Endothelial cell of umbilical vein (primary cell): Measurements from ENCODE around the gene ABCC11. TPM values are rescaled to one million over a fixed set of nuclear protein-coding genes. Genes with fewer than 3 reads are reported as not detected.

Experiments
- BruUV-seq: library from RNA; stranded (reverse); fragments of 400-500 nt; replicated peaks from 2 replicates; lab custom pipeline; 2021; lab: Mats Ljungman, UMichigan
- CTCF ChIA-PET: fragments of 300-600, 350-600 bp; sonication (Branson Sonifier 250); formaldehyde crosslinking; loops from one replicate; lab custom pipeline; 2021; ENCODE audit warnings: antibody characterized with exemption, inconsistent platforms; lab: Charles Lee
- POLR2A ChIA-PET: fragments of 300-600, 350-600 bp; sonication (Branson Sonifier 250); formaldehyde crosslinking; loops from one replicate; lab custom pipeline; 2021; ENCODE audit warnings: antibody characterized with exemption, inconsistent platforms; lab: Charles Lee
- DNase-seq: peaks from one replicate; pipeline ENCODE4 v3.0.0-alpha.2; 2011; ENCODE audit warnings: low read depth, low spot score
- FAIRE-seq: peaks from 2 replicates; lab custom pipeline; 2011; peaks lifted over from hg19 to GRCh38; lab: Jason Lieb, UNC
- H2AFZ ChIP-seq: 2 replicates; pipeline ENCODE4 v1.6.0; 2012; ENCODE audit warnings: low read depth, low read length, control low read depth, inconsistent platforms
- H3K27ac ChIP-seq: 2 replicates; pipeline ENCODE4 v1.5.1; 2011; ENCODE audit warnings: low read depth, mild to moderate bottlenecking, control low read depth, low read length, moderate library complexity; ENCODE audit not compliant: insufficient read depth
- H3K27me3 ChIP-seq, 2 experiments: 2 replicates each; pipeline versions ENCODE4 v1.6.0 to v1.6.1; 2011; ENCODE audit warnings: low read length in 2 of 2, mixed read lengths in 1 of 2; ENCODE audit not compliant: control insufficient read depth in 2 of 2, insufficient read depth in 2 of 2
- H3K36me3 ChIP-seq, 2 experiments: 2 replicates in 1 of 2; 3 replicates in 1 of 2; pipeline ENCODE4 v1.5.1; 2011; ENCODE audit warnings: low read length in 2 of 2, mild to moderate bottlenecking in 1 of 2, moderate library complexity in 1 of 2; ENCODE audit not compliant: control insufficient read depth in 2 of 2, insufficient read depth in 2 of 2; ENCODE audit errors: extremely low read depth in 1 of 2
- H3K4me1 ChIP-seq: 3 replicates; pipeline ENCODE4 v1.5.1; 2011; ENCODE audit warnings: mild to moderate bottlenecking, low read length; ENCODE audit not compliant: control insufficient read depth, insufficient read depth; ENCODE audit errors: extremely low read depth
- H3K4me2 ChIP-seq: 2 replicates; pipeline ENCODE4 v1.6.1; 2011; ENCODE audit warnings: low read length, control low read depth, mixed read lengths; ENCODE audit not compliant: insufficient read depth
- H3K4me3 ChIP-seq, 3 experiments: fragments of 200-600 bp in 1 of 3; sonication (generic), shearing (Covaris generic) in 1 of 3; replicated peaks in 1 of 3; 2 replicates each; pipeline ENCODE4 v1.5.1; 2011 to 2016; ENCODE audit warnings: control low read depth in 3 of 3, low read length in 3 of 3, mild to moderate bottlenecking in 2 of 3, inconsistent platforms in 1 of 3, low read depth in 1 of 3, moderate library complexity in 1 of 3; ENCODE audit not compliant: insufficient read depth in 1 of 3
- H3K79me2 ChIP-seq: 2 replicates; pipeline ENCODE4 v1.6.0; 2012; ENCODE audit warnings: low read length, inconsistent platforms; ENCODE audit not compliant: control insufficient read depth, insufficient read depth
- H3K9ac ChIP-seq: replicated peaks from 2 replicates; pipeline ENCODE3; 2011; ENCODE audit warnings: low read length, control low read depth; ENCODE audit not compliant: insufficient read depth; ENCODE audit errors: extremely low read depth
- H3K9me1 ChIP-seq: replicated peaks from 3 replicates; pipeline ENCODE4 v1.6.0; 2011; ENCODE audit warnings: mild to moderate bottlenecking, low read length; ENCODE audit not compliant: control insufficient read depth, insufficient read depth; ENCODE audit errors: extremely low read depth
- H3K9me3 ChIP-seq: replicated peaks from 2 replicates; pipeline ENCODE4 v1.5.1; 2012; ENCODE audit warnings: low read length, inconsistent platforms; ENCODE audit not compliant: control insufficient read depth, insufficient read depth
- H4K20me1 ChIP-seq: replicated peaks from 2 replicates; pipeline ENCODE3; 2011; ENCODE audit warnings: mild to moderate bottlenecking, low read length; ENCODE audit not compliant: control insufficient read depth, insufficient read depth; ENCODE audit errors: extremely low read depth
- CTCF ChIP-seq, 2 donors: IDR thresholded peaks; 1 replicate in 1 of 2; 2 replicates in 1 of 2; pipeline ENCODE4 v1.5.1; 2011; ENCODE audit warnings: low read length in 2 of 2, mild to moderate bottlenecking in 2 of 2, moderate library complexity in 2 of 2, control low read depth in 1 of 2, inconsistent platforms in 1 of 2, low read depth in 1 of 2; ENCODE audit not compliant: insufficient read depth in 1 of 2; ENCODE audit errors: extremely low read depth in 1 of 2
- EZH2 ChIP-seq: IDR thresholded peaks from 2 replicates; pipeline ENCODE4 v1.6.1; 2012; ENCODE audit warnings: borderline replicate concordance, low read depth, mild to moderate bottlenecking, moderate library complexity, low read length, inconsistent platforms; ENCODE audit not compliant: severe bottlenecking
- FOS ChIP-seq: IDR thresholded peaks from 2 replicates; pipeline ENCODE4 v1.6.1; 2011; ENCODE audit warnings: mild to moderate bottlenecking, low read length, moderate library complexity, borderline replicate concordance; ENCODE audit not compliant: insufficient read depth
- GATA2 ChIP-seq: IDR thresholded peaks from 2 replicates; pipeline ENCODE4 v1.7.0; 2011; ENCODE audit warnings: low read depth, mild to moderate bottlenecking, moderate library complexity, mixed read lengths, low read length; ENCODE audit not compliant: insufficient read length, insufficient read depth
- JUN ChIP-seq: IDR thresholded peaks from 2 replicates; pipeline ENCODE4 v1.6.1; 2011; ENCODE audit warnings: borderline replicate concordance, low read depth; ENCODE audit not compliant: insufficient read length, insufficient read depth
- MAX ChIP-seq: IDR thresholded peaks from 2 replicates; pipeline ENCODE4 v1.6.1; 2011; ENCODE audit not compliant: insufficient read depth, insufficient read length
- MYC ChIP-seq: IDR thresholded peaks from one replicate; pipeline ENCODE4 v1.6.1; 2011; ENCODE audit warnings: mild to moderate bottlenecking, low read depth, low read length
- POLR2A ChIP-seq: IDR thresholded peaks from 2 replicates; pipeline ENCODE4 v1.6.1; 2012; ENCODE audit warnings: low read depth, mild to moderate bottlenecking, control low read depth, low read length
- POLR2AphosphoS5 ChIP-seq: IDR thresholded peaks from 2 replicates; pipeline ENCODE4 v1.6.1; 2012; ENCODE audit warnings: low read depth, mild to moderate bottlenecking, control low read depth, low read length, moderate library complexity; ENCODE audit not compliant: insufficient read depth
- dilution Hi-C: fragments of 300-500 bp; cut with MboI; formaldehyde crosslinking; loops from one replicate; pipeline ENCODE4 v1.15.0; 2019; ENCODE audit warnings: low sequenced_read_pairs; ENCODE audit not compliant: extremely low pct_ligation_motif_present
- intact Hi-C: fragments of 100-400 bp; cut with micrococcal nuclease; formaldehyde crosslinking; loops from one replicate; pipeline ENCODE4 v1.10.0; 2022
- polyA plus RNA-seq, 4 experiments: library from polyadenylated mRNA; depleted of rRNA in 3 of 4; stranded (reverse) in 3 of 4; unstranded in 1 of 4; fragments of >200 nt; gene quantifications; 2 replicates each; pipeline versions ENCODE4 v1.2.1 to v1.2.3, GENCODE V29; 2011 to 2012; ENCODE audit warnings: missing spikeins in 1 of 4
- total RNA-seq: library from RNA; stranded (reverse); gene quantifications from 2 replicates; pipeline ENCODE4 v1.2.3, GENCODE V29; 2021

The ABCC11 gene
- total and polyA plus RNA-seq, 2 donors (not counting 3 experiments of a cell fraction or from before 2014, with no cell fraction given), result 0.08 TPM; not detected in 1

GRCh38 chr16:48137822-48138221 is 109.5 kb downstream of the ABCC11 start:
- CTCF ChIA-PET, result interaction anchor here (1.7 kb wide), 1 partner anchor 15 kb away, joined by 5 read pairs; no protein-coding TSS in a partner anchor
- intact Hi-C loops, result no loop called here
- no TSS peak for BruUV-seq

More at GRCh38 chr16:48137822-48138221, 109.5 kb downstream of the ABCC11 start:
- H4K20me1 ChIP-seq, result no peaks in the 10 kb centered on the region
- no peak overlapping the region for H2AFZ ChIP-seq
- no peaks in the 10 kb centered on the region for H3K4me1 ChIP-seq
- H3K36me3 ChIP-seq, result no peaks in the 10 kb centered on the region
- DNase-seq, result no peak
- no peaks in the 10 kb centered on the region for H3K27me3 ChIP-seq
- FAIRE-seq, result no peak
- no peak overlapping the region for H3K4me2 ChIP-seq
- no peaks in the 10 kb centered on the region for H3K9me3 ChIP-seq
- POLR2A ChIA-PET, result no interaction called here
- dilution Hi-C loops, result no loop called here
- TF ChIP-seq MAX, result no peak
- TF ChIP-seq POLR2AphosphoS5, result no peak
- TF ChIP-seq CTCF (IDR thresholded peaks at IDR 0.05; ENCODE audit: extremely low read depth in 1 of 2, insufficient read depth in 1 of 2, low read depth in 1 of 2, low read length in 2 of 2), result no peak
- no peak for TF ChIP-seq GATA2
- TF ChIP-seq POLR2A, result no peak
- TF ChIP-seq FOS, result no peak
- TF ChIP-seq MYC, result no peak
- TF ChIP-seq JUN, result no peak
- TF ChIP-seq EZH2, result no peak
- no peaks in the 10 kb centered on the region for H3K79me2 ChIP-seq
- H3K9me1 ChIP-seq, result no peaks in the 10 kb centered on the region
- no peak overlapping the region for H3K27ac ChIP-seq
- no peak overlapping the region for H3K4me3 ChIP-seq
- no peak overlapping the region for H3K9ac ChIP-seq
